ENCODE results near the gene HNRNPUL1. TPM values are rescaled to one million over a fixed set of nuclear protein-coding genes. Genes with fewer than 3 reads are reported as not detected.
A peak's percentile ranks its signal among the peaks of the same experiment; 100 is the strongest.

HNRNPUL1 gene
- total RNA-seq, 1 experiment from 2014 or later: 201 TPM

DNA sequence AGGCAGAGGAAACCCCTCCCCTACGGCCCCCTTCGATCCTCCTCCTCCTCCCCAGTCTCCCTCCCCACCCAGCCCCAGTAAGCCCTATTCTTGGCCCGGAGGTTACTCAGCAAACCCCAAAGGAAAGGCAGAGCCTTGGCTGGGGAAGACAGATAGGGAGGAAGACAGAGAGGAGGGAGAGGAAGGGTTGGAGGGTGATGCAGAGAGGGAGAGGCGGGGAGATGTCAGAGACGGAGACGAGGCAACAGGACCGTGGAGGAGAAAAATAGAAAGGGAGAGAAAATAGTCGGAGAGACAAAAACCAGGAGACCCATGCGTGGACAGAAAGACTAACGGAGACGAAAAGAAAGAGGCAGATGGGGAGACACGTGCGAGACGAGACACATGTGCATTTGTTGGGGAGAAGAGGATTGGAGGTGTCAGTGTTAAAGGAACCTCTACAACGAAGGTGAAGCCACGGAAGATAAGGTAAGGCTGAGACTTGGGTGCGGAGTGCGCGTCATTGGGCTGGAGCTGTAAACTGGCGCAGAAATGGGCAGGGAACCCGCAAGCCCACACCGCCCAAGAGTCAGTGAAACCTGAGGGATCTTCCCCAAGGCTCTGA is 86.7 kb downstream of the HNRNPUL1 start:
- ChIA-PET RAD21 (ENCODE audit: low non-redundant PET in 1 of 2, low total read pairs in 2 of 2, uncharacterized antibody in 2 of 2, unreplicated experiment in 2 of 2) (no interaction called here), POLR2A (interaction anchor here (0.9 kb wide), 1 partner anchor 15 kb away, joined by 4 read pairs; no protein-coding TSS in a partner anchor), CTCF (interaction anchor here (1.4 to 5.6 kb wide), 3 partner anchors 14 to 87 kb away, joined by 3 to 54 read pairs (median 4); partner anchors contain the start of genes B9D2 and HNRNPUL1)
- intact Hi-C loops (cut with micrococcal nuclease): loop anchor here (2.0 kb wide), 1 partner anchor 40 kb away; the partner anchor contains the start of gene CCDC97
- Histone ChIP-seq H2AFZ (ENCODE audit: low read depth, low read length, poor library complexity, severe bottlenecking) (no peak overlapping the region), H3K4me3 (replicated peaks in 1 of 2; ENCODE audit: low read depth in 1 of 2, low read length in 2 of 2) (peak overlapping the region; percentile 79 to 87), H4K20me1 (ENCODE audit: insufficient read depth) (no peaks in the 10 kb centered on the region), H3K9ac (ENCODE audit: low read length) (peak overlapping the region; percentile 83), H3K79me2 (ENCODE audit: insufficient read depth, low read length) (peaks cover 42% of the 10 kb centered on the region), H3K27ac (ENCODE audit: low read depth, low read length) (peak overlapping the region; percentile 89; the same call in 1 of the 2 replicates), H3K27me3 (ENCODE audit: insufficient read depth, low read length) (no peaks in the 10 kb centered on the region), H3K4me1 (ENCODE audit: control insufficient read depth in 1 of 2, insufficient read depth in 2 of 2, low read length in 2 of 2) (peaks cover 11 to 29% of the 10 kb centered on the region in 2 experiments; a peak in 3 of 4 replicates), H3K4me2 (ENCODE audit: low read length) (peak overlapping the region; percentile 95), H3K9me3 (ENCODE audit: control insufficient read depth in 1 of 2, insufficient read depth in 1 of 2, low read depth in 1 of 2, low read length in 2 of 2) (no peaks in the 10 kb centered on the region), H3K9me2 (ENCODE audit: insufficient read depth) (no peaks in the 10 kb centered on the region), H3K36me3 (ENCODE audit: control insufficient read depth in 1 of 2, insufficient read depth in 2 of 2, low read length in 2 of 2) (peaks cover 4 to 10% of the 10 kb centered on the region in 2 experiments; a peak in 3 of 4 replicates)
- ATAC-seq: no peak
- no TSS peak for BruUV-seq (replicated peaks)
- TF ChIP-seq CBX3 (IDR thresholded peaks at IDR 0.05; ENCODE audit: low read depth) (no peak), EZH2phosphoT487 (IDR thresholded peaks at IDR 0.05; ENCODE audit: borderline replicate concordance) (no peak), POLR2AphosphoS5 (IDR thresholded peaks at IDR 0.05; ENCODE audit: low read depth, low read length) (no peak), RAD21 (IDR thresholded peaks at IDR 0.05; ENCODE audit: low read depth) (no peak), SRF (IDR thresholded peaks at IDR 0.05; ENCODE audit: low read depth) (no peak), CEBPB (IDR thresholded peaks at IDR 0.05; ENCODE audit: low read depth) (no peak), FOSL1 (IDR thresholded peaks at IDR 0.05; ENCODE audit: low read depth) (no peak), YY1 (IDR thresholded peaks at IDR 0.05; ENCODE audit: extremely low read depth, insufficient replicate concordance, low read depth, low read length) (no peak), EGR1 (IDR thresholded peaks at IDR 0.05; ENCODE audit: low read depth) (no peak), ZNF274 (IDR thresholded peaks at IDR 0.05; ENCODE audit: low read depth, low read length) (no peak), EZH2 (IDR thresholded peaks at IDR 0.05) (no peak), SIN3A (IDR thresholded peaks at IDR 0.05; ENCODE audit: low read depth) (no peak), SP1 (IDR thresholded peaks at IDR 0.05; ENCODE audit: low read depth) (no peak)
- TF ChIP-seq, protein P1, sequence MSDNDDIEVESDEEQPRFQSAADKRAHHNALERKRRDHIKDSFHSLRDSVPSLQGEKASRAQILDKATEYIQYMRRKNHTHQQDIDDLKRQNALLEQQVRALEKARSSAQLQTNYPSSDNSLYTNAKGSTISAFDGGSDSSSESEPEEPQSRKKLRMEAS (IDR thresholded peaks at IDR 0.05): no peak
- TF ChIP-seq, protein P2, sequence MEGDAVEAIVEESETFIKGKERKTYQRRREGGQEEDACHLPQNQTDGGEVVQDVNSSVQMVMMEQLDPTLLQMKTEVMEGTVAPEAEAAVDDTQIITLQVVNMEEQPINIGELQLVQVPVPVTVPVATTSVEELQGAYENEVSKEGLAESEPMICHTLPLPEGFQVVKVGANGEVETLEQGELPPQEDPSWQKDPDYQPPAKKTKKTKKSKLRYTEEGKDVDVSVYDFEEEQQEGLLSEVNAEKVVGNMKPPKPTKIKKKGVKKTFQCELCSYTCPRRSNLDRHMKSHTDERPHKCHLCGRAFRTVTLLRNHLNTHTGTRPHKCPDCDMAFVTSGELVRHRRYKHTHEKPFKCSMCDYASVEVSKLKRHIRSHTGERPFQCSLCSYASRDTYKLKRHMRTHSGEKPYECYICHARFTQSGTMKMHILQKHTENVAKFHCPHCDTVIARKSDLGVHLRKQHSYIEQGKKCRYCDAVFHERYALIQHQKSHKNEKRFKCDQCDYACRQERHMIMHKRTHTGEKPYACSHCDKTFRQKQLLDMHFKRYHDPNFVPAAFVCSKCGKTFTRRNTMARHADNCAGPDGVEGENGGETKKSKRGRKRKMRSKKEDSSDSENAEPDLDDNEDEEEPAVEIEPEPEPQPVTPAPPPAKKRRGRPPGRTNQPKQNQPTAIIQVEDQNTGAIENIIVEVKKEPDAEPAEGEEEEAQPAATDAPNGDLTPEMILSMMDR (IDR thresholded peaks at IDR 0.05 in 2 of 3, conservative IDR thresholded peaks at IDR 0.05 in 1 of 3; ENCODE audit: borderline replicate concordance in 1 of 3, insufficient read depth in 1 of 3, low read depth in 2 of 3, low read length in 2 of 3): no peak
- TF ChIP-seq, protein P3, sequence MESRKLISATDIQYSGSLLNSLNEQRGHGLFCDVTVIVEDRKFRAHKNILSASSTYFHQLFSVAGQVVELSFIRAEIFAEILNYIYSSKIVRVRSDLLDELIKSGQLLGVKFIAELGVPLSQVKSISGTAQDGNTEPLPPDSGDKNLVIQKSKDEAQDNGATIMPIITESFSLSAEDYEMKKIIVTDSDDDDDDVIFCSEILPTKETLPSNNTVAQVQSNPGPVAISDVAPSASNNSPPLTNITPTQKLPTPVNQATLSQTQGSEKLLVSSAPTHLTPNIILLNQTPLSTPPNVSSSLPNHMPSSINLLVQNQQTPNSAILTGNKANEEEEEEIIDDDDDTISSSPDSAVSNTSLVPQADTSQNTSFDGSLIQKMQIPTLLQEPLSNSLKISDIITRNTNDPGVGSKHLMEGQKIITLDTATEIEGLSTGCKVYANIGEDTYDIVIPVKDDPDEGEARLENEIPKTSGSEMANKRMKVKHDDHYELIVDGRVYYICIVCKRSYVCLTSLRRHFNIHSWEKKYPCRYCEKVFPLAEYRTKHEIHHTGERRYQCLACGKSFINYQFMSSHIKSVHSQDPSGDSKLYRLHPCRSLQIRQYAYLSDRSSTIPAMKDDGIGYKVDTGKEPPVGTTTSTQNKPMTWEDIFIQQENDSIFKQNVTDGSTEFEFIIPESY (IDR thresholded peaks at IDR 0.05; ENCODE audit: extremely low read depth, insufficient replicate concordance, low read length): no peak
- TF ChIP-seq, protein P4, sequence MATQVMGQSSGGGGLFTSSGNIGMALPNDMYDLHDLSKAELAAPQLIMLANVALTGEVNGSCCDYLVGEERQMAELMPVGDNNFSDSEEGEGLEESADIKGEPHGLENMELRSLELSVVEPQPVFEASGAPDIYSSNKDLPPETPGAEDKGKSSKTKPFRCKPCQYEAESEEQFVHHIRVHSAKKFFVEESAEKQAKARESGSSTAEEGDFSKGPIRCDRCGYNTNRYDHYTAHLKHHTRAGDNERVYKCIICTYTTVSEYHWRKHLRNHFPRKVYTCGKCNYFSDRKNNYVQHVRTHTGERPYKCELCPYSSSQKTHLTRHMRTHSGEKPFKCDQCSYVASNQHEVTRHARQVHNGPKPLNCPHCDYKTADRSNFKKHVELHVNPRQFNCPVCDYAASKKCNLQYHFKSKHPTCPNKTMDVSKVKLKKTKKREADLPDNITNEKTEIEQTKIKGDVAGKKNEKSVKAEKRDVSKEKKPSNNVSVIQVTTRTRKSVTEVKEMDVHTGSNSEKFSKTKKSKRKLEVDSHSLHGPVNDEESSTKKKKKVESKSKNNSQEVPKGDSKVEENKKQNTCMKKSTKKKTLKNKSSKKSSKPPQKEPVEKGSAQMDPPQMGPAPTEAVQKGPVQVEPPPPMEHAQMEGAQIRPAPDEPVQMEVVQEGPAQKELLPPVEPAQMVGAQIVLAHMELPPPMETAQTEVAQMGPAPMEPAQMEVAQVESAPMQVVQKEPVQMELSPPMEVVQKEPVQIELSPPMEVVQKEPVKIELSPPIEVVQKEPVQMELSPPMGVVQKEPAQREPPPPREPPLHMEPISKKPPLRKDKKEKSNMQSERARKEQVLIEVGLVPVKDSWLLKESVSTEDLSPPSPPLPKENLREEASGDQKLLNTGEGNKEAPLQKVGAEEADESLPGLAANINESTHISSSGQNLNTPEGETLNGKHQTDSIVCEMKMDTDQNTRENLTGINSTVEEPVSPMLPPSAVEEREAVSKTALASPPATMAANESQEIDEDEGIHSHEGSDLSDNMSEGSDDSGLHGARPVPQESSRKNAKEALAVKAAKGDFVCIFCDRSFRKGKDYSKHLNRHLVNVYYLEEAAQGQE (IDR thresholded peaks at IDR 0.05; ENCODE audit: low read depth): no peak
- TF ChIP-seq, protein P5, sequence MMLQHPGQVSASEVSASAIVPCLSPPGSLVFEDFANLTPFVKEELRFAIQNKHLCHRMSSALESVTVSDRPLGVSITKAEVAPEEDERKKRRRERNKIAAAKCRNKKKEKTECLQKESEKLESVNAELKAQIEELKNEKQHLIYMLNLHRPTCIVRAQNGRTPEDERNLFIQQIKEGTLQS (IDR thresholded peaks at IDR 0.05): no peak
- DNase-seq (ENCODE audit: low read depth, low spot score): no peak

All from HCT116 (cell line).